IMR-90 (cell line): ENCODE results near the gene VDR. TPM values are rescaled to one million over a fixed set of nuclear protein-coding genes. Genes with fewer than 3 reads are reported as not detected.

Experiments
- ATAC-seq: fragments of 200-7000 bp; cut with Tn5 transposase; 2 replicates; pipeline ENCODE4 v1.9.1; 2020; ENCODE audit warnings: low read depth, mild to moderate bottlenecking, moderate library complexity
- BruUV-seq: library from RNA; stranded (reverse); fragments of 400-500 nt; replicated peaks from 2 replicates; lab custom pipeline; 2021; lab: Mats Ljungman, UMichigan
- CTCF ChIA-PET: fragments of 300-600 bp; formaldehyde crosslinking; extraction: SDS; loops from one replicate; lab custom pipeline; 2021; ENCODE audit warnings: antibody characterized with exemption; lab: Yijun Ruan, JAX
- POLR2A ChIA-PET: fragments of 300-600 bp; sonication (Branson Sonifier 250); formaldehyde crosslinking; loops from one replicate; lab custom pipeline; 2022; ENCODE audit warnings: antibody characterized with exemption; ENCODE audit not compliant: unreplicated experiment; lab: Charles Lee
- DNase-seq: peaks from one replicate; pipeline ENCODE4 v3.0.0; 2013
- H2AFZ ChIP-seq: replicated peaks from 2 replicates; pipeline ENCODE3; 2013; ENCODE audit warnings: low read length, mild to moderate bottlenecking; ENCODE audit not compliant: poor library complexity
- H2AK5ac ChIP-seq: 2 replicates; pipeline ENCODE4 v1.6.1; 2013; ENCODE audit warnings: low read depth, low read length, inconsistent platforms
- H2AK9ac ChIP-seq: replicated peaks from 2 replicates; pipeline ENCODE3; 2013; ENCODE audit warnings: mild to moderate bottlenecking, low read depth, low read length, moderate library complexity; ENCODE audit not compliant: poor library complexity
- H2BK120ac ChIP-seq: 2 replicates; pipeline ENCODE4 v1.6.1; 2013; ENCODE audit warnings: low read depth, low read length, inconsistent platforms
- H2BK15ac ChIP-seq: 3 replicates; pipeline ENCODE4 v1.6.1; 2013; ENCODE audit warnings: low read depth, low read length, inconsistent platforms
- H2BK20ac ChIP-seq: 2 replicates; pipeline ENCODE4 v1.6.1; 2013; ENCODE audit warnings: low read depth, mild to moderate bottlenecking, inconsistent platforms, low read length, moderate library complexity
- H2BK5ac ChIP-seq: 2 replicates; pipeline ENCODE4 v1.6.1; 2013; ENCODE audit warnings: mild to moderate bottlenecking, low read depth, low read length, inconsistent platforms; ENCODE audit not compliant: poor library complexity, severe bottlenecking
- H3K14ac ChIP-seq: replicated peaks from 2 replicates; pipeline ENCODE4 v1.6.1; 2013; ENCODE audit warnings: low read depth, low read length, inconsistent platforms
- H3K18ac ChIP-seq: 2 replicates; pipeline ENCODE4 v1.6.1; 2013; ENCODE audit warnings: low read depth, low read length, control low read depth
- H3K23ac ChIP-seq: 2 replicates; pipeline ENCODE4 v1.6.1; 2013; ENCODE audit warnings: low read depth, low read length, inconsistent platforms
- H3K27ac ChIP-seq: 2 replicates; pipeline ENCODE4 v1.5.1; 2013; ENCODE audit warnings: mild to moderate bottlenecking, control low read depth, low read length; ENCODE audit not compliant: insufficient read depth
- H3K27me3 ChIP-seq: 2 replicates; pipeline ENCODE4 v1.6.1; 2013; ENCODE audit warnings: low read length; ENCODE audit not compliant: control insufficient read depth, insufficient read depth
- H3K36me3 ChIP-seq: 2 replicates; pipeline ENCODE4 v1.6.1; 2013; ENCODE audit warnings: low read length, mixed read lengths; ENCODE audit not compliant: control insufficient read depth, insufficient read depth
- H3K4ac ChIP-seq: 2 replicates; pipeline ENCODE4 v1.6.1; 2013; ENCODE audit warnings: low read depth, low read length, inconsistent platforms
- H3K4me1 ChIP-seq: 2 replicates; pipeline ENCODE4 v1.6.1; 2013; ENCODE audit warnings: low read length, mixed read lengths; ENCODE audit not compliant: control insufficient read depth, insufficient read depth
- H3K4me2 ChIP-seq: 2 replicates; pipeline ENCODE4 v1.6.1; 2013; ENCODE audit warnings: low read depth, mild to moderate bottlenecking, control low read depth, low read length, moderate library complexity
- H3K4me3 ChIP-seq: 2 replicates; pipeline ENCODE4 v1.5.1; 2013; ENCODE audit warnings: low read depth, mild to moderate bottlenecking, control low read depth, low read length, moderate library complexity; ENCODE audit not compliant: insufficient read depth
- H3K56ac ChIP-seq: 2 replicates; pipeline ENCODE4 v1.6.1; 2013; ENCODE audit warnings: low read length, inconsistent platforms; ENCODE audit not compliant: insufficient read depth; ENCODE audit errors: extremely low read depth
- H3K79me1 ChIP-seq, 2 experiments: 2 replicates each; pipeline ENCODE4 v1.6.1; 2013; ENCODE audit warnings: low read length in 2 of 2, inconsistent platforms in 1 of 2, low read depth in 1 of 2
- H3K9ac ChIP-seq: 2 replicates; pipeline ENCODE4 v1.6.1; 2013; ENCODE audit warnings: low read depth, low read length, control low read depth
- H3K9me1 ChIP-seq: 2 replicates; pipeline ENCODE4 v1.6.1; 2013; ENCODE audit warnings: low read length, inconsistent platforms; ENCODE audit not compliant: insufficient read depth
- H3K9me3 ChIP-seq: 2 replicates; pipeline ENCODE4 v1.6.1; 2013; ENCODE audit warnings: low read length; ENCODE audit not compliant: control insufficient read depth, insufficient read depth
- H4K20me1 ChIP-seq: 2 replicates; pipeline ENCODE4 v1.6.1; 2013; ENCODE audit warnings: low read length, inconsistent platforms; ENCODE audit not compliant: insufficient read depth
- H4K5ac ChIP-seq: 2 replicates; pipeline ENCODE4 v1.6.1; 2013; ENCODE audit warnings: mild to moderate bottlenecking, low read depth, low read length, control low read depth
- H4K8ac ChIP-seq, 2 experiments: 2 replicates each; pipeline ENCODE4 v1.6.1; 2013; ENCODE audit warnings: low read depth in 2 of 2, low read length in 2 of 2, control low read depth in 1 of 2, inconsistent platforms in 1 of 2
- H4K91ac ChIP-seq: 2 replicates; pipeline ENCODE4 v1.6.1; 2013; ENCODE audit warnings: low read depth, low read length, inconsistent platforms; ENCODE audit not compliant: insufficient read depth
- FOS ChIP-seq: fragments of 150-350 bp; IDR thresholded peaks from 2 replicates; pipeline ENCODE4 v1.6.1; 2016; ENCODE audit warnings: low read depth, low read length
- NFE2L2 ChIP-seq: fragments of 150-350 bp; IDR thresholded peaks from 2 replicates; pipeline ENCODE4 v1.6.1; 2016; ENCODE audit warnings: low read depth, mild to moderate bottlenecking, low read length
- POLR2A ChIP-seq: IDR thresholded peaks from 2 replicates; pipeline ENCODE4 v1.6.1; 2012; ENCODE audit warnings: mild to moderate bottlenecking, low read depth, low read length
- WGBS, 2 experiments: methylation state at CpG; one replicate each; pipeline versions ENCODE4 v1.1.5 to v1.1.7; 2013; ENCODE audit warnings: missing lambda C conversion rate in 2 of 2; ENCODE audit not compliant: insufficient read length in 1 of 2; ENCODE audit errors: extremely low coverage in 2 of 2; 5-methylcytosine and 5-hydroxymethylcytosine counted together
- dilution Hi-C: fragments of 300-500 bp; cut with HindIII; formaldehyde crosslinking; loops from one replicate; pipeline ENCODE4 v1.14.3; 2018; ENCODE audit warnings: low sequenced_read_pairs; ENCODE audit not compliant: unreplicated experiment
- in situ Hi-C: fragments of 300-500 bp; cut with MboI; formaldehyde crosslinking; loops from 3 replicates; pipeline ENCODE4 v1.14.3; 2019; ENCODE audit warnings: low sequenced_read_pairs, inconsistent platforms, mixed read lengths
- intact Hi-C: fragments of 100-400 bp; cut with micrococcal nuclease; formaldehyde crosslinking; loops from 2 replicates; pipeline ENCODE4 v1.10.0; 2022
- polyA plus RNA-seq, 3 experiments: library from polyadenylated mRNA; depleted of rRNA; stranded (reverse); fragments of >200 nt; gene quantifications; 2 replicates each; pipeline ENCODE4 v1.2.3, GENCODE V29; 2012; ENCODE audit warnings: low replicate concordance in 1 of 3
- total RNA-seq: library from RNA; depleted of rRNA; stranded (reverse); fragments of >200 nt; gene quantifications from 2 replicates; pipeline ENCODE4 v1.2.3, GENCODE V29; 2012

Gene VDR
- total and polyA plus RNA-seq, 2 of the 4 experiments (the other 2 are of a cell fraction): 5.4 to 8.5 TPM

DNA sequence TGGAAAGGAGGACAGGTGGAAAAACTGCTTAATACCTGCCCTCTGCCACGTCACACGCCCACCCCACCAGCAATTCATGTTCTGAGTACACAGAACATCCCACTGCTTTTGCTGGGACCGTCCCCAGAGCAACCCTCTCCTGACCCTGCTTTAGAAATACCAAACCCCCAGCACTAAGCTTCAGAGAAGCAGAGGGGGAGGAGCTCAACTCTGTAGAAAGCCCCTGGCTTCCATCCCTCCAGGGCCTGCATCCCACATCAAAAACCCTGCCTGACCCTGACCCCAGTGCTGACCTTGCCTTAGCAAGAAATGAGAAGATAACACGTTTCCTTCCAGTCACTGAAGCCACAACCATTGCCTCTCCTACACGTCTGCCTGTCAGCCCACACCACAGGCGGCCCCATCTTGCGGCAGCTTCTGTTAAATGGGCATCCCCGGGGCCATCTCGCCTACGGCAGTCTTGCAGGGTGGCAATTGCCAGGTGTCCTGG lies 19.7 kb downstream of the VDR start:
- peaks cover 16% of the 10 kb centered on the region for H3K4me1 ChIP-seq
- H2BK15ac ChIP-seq: 0 out of 3 replicates have a peak overlapping the region, but pooled peaks have one; percentile 11
- ATAC-seq (no peak), DNase-seq (no peak)
- no peak overlapping the region for H2BK20ac ChIP-seq
- no peak overlapping the region for H3K4me3 ChIP-seq
- no peak overlapping the region for H3K14ac ChIP-seq
- H4K20me1 ChIP-seq: no peaks in the 10 kb centered on the region
- WGBS, 2 experiments: no CpG with 5 or more reads among the region's 10 CpGs
- H3K27ac ChIP-seq: no peak overlapping the region
- no peak overlapping the region for H4K91ac ChIP-seq
- H4K8ac ChIP-seq: no peak overlapping the region
- BruUV-seq: no TSS peak
- no peak overlapping the region for H2AFZ ChIP-seq
- H4K5ac ChIP-seq: no peak overlapping the region
- ChIA-PET CTCF (interaction anchor here (0.8 kb wide), 1 partner anchor 78 kb away, joined by 3 read pairs; the partner anchor contains the start of gene TMEM106C), POLR2A (no interaction called here)
- H3K9me1 ChIP-seq: peaks cover 19% of the 10 kb centered on the region
- TF ChIP-seq POLR2A (no peak), NFE2L2 (no peak), FOS (no peak)
- no peak overlapping the region for H3K9ac ChIP-seq
- dilution Hi-C loops: no loop called here
- H2AK5ac ChIP-seq: peak overlapping the region; percentile 24; the same call in 1 of the 2 replicates
- peaks cover 0 to 24% of the 10 kb centered on the region in 2 experiments; a peak in 1 of 4 replicates for H3K79me1 ChIP-seq
- no peaks in the 10 kb centered on the region for H3K9me3 ChIP-seq
- intact Hi-C loops: no loop called here
- no peak overlapping the region for H3K18ac ChIP-seq
- no peak overlapping the region for H2BK5ac ChIP-seq
- in situ Hi-C loops: no loop called here
- H2BK120ac ChIP-seq: no peak overlapping the region
- H3K56ac ChIP-seq: no peak overlapping the region
- H3K36me3 ChIP-seq: no peaks in the 10 kb centered on the region
- no peak overlapping the region for H3K4me2 ChIP-seq
- H3K4ac ChIP-seq: no peak overlapping the region
- no peaks in the 10 kb centered on the region for H3K27me3 ChIP-seq
- no peak overlapping the region for H2AK9ac ChIP-seq
- H3K23ac ChIP-seq: no peak overlapping the region
